Measurements from ENCODE around the gene MYO16. TPM values are rescaled to one million over a fixed set of nuclear protein-coding genes. Genes with fewer than 3 reads are reported as not detected.

MYO16 gene
- polyA plus RNA-seq, 1 donor from 2014 or later, result 2.5 TPM

- Histone ChIP-seq H3K9me2 (ENCODE audit: insufficient read depth, low read length) (no peaks in the 10 kb centered on the region), H3K79me2 (replicated peaks; ENCODE audit: insufficient read depth, low read length) (no peaks in the 10 kb centered on the region), H3K4me2 (ENCODE audit: low read length) (no peak overlapping the region), H4K20me1 (ENCODE audit: insufficient read depth) (no peaks in the 10 kb centered on the region), H3K9me3 (ENCODE audit: low read length) (no peaks in the 10 kb centered on the region), H3K36me3 (ENCODE audit: insufficient read depth, low read length) (no peaks in the 10 kb centered on the region), H3K4me3 (ENCODE audit: low read length) (no peak overlapping the region), H3K9ac (ENCODE audit: low read length) (no peak overlapping the region), H3K27ac (ENCODE audit: low read length) (no peak overlapping the region), H3K27me3 (ENCODE audit: insufficient read depth, low read depth, low read length) (no peaks in the 10 kb centered on the region), H2AFZ (ENCODE audit: low read depth, low read length) (no peak overlapping the region), H3F3A (ENCODE audit: insufficient read depth, low read length, poor library complexity, severe bottlenecking) (no peaks in the 10 kb centered on the region)
- TF ChIP-seq POLR2AphosphoS5 (IDR thresholded peaks at IDR 0.05) (no peak), SMC3 (conservative IDR thresholded peaks at IDR 0.05; ENCODE audit: poor library complexity) (no peak), CTCF (IDR thresholded peaks at IDR 0.05; ENCODE audit: poor library complexity, severe bottlenecking) (no peak), REST (IDR thresholded peaks at IDR 0.05; ENCODE audit: borderline replicate concordance) (no peak), RAD21 (conservative IDR thresholded peaks at IDR 0.05) (no peak), TAF1 (IDR thresholded peaks at IDR 0.05; ENCODE audit: low read depth) (no peak), MXI1 (conservative IDR thresholded peaks at IDR 0.05; ENCODE audit: poor library complexity, severe bottlenecking) (no peak), EZH2 (IDR thresholded peaks at IDR 0.05; ENCODE audit: borderline replicate concordance, insufficient read depth, low read length, poor library complexity, severe bottlenecking) (no peak), EP300 (conservative IDR thresholded peaks at IDR 0.05; ENCODE audit: poor library complexity, severe bottlenecking) (no peak)
Measured at GRCh38 chr13:109154966-109155761, 525.8 kb downstream of the MYO16 start.

DNA sequence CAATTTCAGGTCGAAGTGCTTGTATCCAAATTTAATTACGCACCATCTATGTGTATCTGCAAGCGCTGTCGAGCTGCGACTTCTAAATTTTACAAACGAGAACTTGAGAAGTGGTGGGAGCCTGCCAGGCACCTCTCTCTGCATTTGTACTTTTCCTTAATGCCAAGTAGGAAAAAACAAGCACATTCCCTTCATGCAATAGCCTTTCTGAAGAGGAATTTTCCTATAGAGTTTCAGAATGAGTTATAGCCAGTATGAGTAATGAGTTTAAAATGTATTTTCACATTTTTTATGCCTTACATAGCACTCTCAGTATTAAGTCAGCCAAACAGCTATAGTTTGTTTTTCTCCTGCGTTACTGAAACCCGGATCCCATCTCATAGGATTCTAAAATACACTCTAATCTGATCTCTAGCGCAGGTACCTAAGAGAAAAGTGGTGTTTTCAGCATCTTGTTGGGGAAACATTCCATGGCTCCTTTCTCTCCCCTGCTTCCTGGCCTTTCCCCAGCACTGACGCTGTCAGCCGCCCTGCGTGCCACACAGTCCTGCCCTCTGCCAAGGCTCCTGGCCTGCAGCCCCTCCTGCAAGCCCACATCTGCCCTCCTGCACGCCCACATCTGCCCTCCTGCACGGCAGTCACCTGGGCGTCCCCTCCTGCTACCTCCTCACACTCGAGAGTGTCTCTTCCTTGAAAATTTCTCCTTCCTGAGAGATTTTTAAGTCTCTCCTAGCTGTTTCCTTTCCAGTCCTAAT lies 526.9 kb downstream of the MYO16 start:
- no peaks in the 10 kb centered on the region for H3K9me3 ChIP-seq (ENCODE audit: low read length)
- H3F3A ChIP-seq (ENCODE audit: insufficient read depth, low read length, poor library complexity, severe bottlenecking), result no peaks in the 10 kb centered on the region
- H3K9me2 ChIP-seq (ENCODE audit: insufficient read depth, low read length), result no peaks in the 10 kb centered on the region
- no peak overlapping the region for H2AFZ ChIP-seq (ENCODE audit: low read depth, low read length)
- no peak overlapping the region for H3K4me2 ChIP-seq (ENCODE audit: low read length)
- H3K27me3 ChIP-seq (ENCODE audit: insufficient read depth, low read depth, low read length), result no peaks in the 10 kb centered on the region
- TF ChIP-seq EZH2 (IDR thresholded peaks at IDR 0.05; ENCODE audit: borderline replicate concordance, insufficient read depth, low read length, poor library complexity, severe bottlenecking) (no peak), MXI1 (conservative IDR thresholded peaks at IDR 0.05; ENCODE audit: poor library complexity, severe bottlenecking) (no peak), SMC3 (conservative IDR thresholded peaks at IDR 0.05; ENCODE audit: poor library complexity) (no peak), RAD21 (conservative IDR thresholded peaks at IDR 0.05) (no peak), REST (IDR thresholded peaks at IDR 0.05; ENCODE audit: borderline replicate concordance) (no peak), EP300 (conservative IDR thresholded peaks at IDR 0.05; ENCODE audit: poor library complexity, severe bottlenecking) (no peak), POLR2AphosphoS5 (IDR thresholded peaks at IDR 0.05) (no peak), CTCF (IDR thresholded peaks at IDR 0.05; ENCODE audit: poor library complexity, severe bottlenecking) (no peak)
- H3K4me3 ChIP-seq (ENCODE audit: low read length), result no peak overlapping the region
- H4K20me1 ChIP-seq (ENCODE audit: insufficient read depth), result no peaks in the 10 kb centered on the region
- no peaks in the 10 kb centered on the region for H3K79me2 ChIP-seq (replicated peaks; ENCODE audit: insufficient read depth, low read length)
- H3K9ac ChIP-seq (ENCODE audit: low read length), result no peak overlapping the region
- no peaks in the 10 kb centered on the region for H3K36me3 ChIP-seq (ENCODE audit: insufficient read depth, low read length)
- no peak overlapping the region for H3K27ac ChIP-seq (ENCODE audit: low read length)

All from neural cell (in vitro differentiated cells).